NCI-H345 (cell line): ENCODE data around the gene TMEFF2.
"Not testable (repeated sequence)": the region's sequence is repeated elsewhere in the genome, so short reads cannot be mapped to it uniquely, and the experiment has no call there.

Experiments
- DNase-seq: peaks from one replicate; lab custom pipeline; 2025; lab: John Stamatoyannopoulos, UW

TMEFF2 gene

GRCh38 chr2:192183296-192183695 is 11.4 kb downstream of the TMEFF2 start:
- no peak for DNase-seq

- no peak for DNase-seq
These were observed 27.8 kb downstream of the TMEFF2 start for GRCh38 chr2:192166946-192167345.

GRCh38 chr2:192165842-192166241 is 28.9 kb downstream of the TMEFF2 start:
- no peak for DNase-seq

GRCh38 chr2:192162392-192163042 is 32.2 kb downstream of the TMEFF2 start:
- peak; percentile 66 for DNase-seq

GRCh38 chr2:192161656-192162290 is 33.0 kb downstream of the TMEFF2 start:
- DNase-seq, result no peak

GRCh38 chr2:192159736-192160135 is 35.0 kb downstream of the TMEFF2 start:
- DNase-seq, result no peak

- DNase-seq, result no peak
These were observed 35.5 kb downstream of the TMEFF2 start for GRCh38 chr2:192159208-192159607.

GRCh38 chr2:192157776-192158175 is 37.0 kb downstream of the TMEFF2 start:
- no peak for DNase-seq

GRCh38 chr2:192155511-192156118 is 39.1 kb downstream of the TMEFF2 start:
- peak; percentile 28 for DNase-seq

- no peak for DNase-seq
These were observed 41.2 kb downstream of the TMEFF2 start for GRCh38 chr2:192153561-192153960.

GRCh38 chr2:192151853-192152252 is 42.9 kb downstream of the TMEFF2 start:
- peak; percentile 94 for DNase-seq

GRCh38 chr2:192150166-192150565 is 44.6 kb downstream of the TMEFF2 start:
- no peak for DNase-seq

GRCh38 chr2:192148620-192149321 is 46.0 kb downstream of the TMEFF2 start:
- no peak for DNase-seq

- DNase-seq, result no peak
These were observed 46.5 kb downstream of the TMEFF2 start for GRCh38 chr2:192148241-192148619.

GRCh38 chr2:192146069-192147015 is 48.4 kb downstream of the TMEFF2 start:
- no peak for DNase-seq

- no peak for DNase-seq
These were observed 49.2 kb downstream of the TMEFF2 start for GRCh38 chr2:192145496-192145895.

- DNase-seq, result no peak
These were observed 54.4 kb downstream of the TMEFF2 start for GRCh38 chr2:192140236-192140839.

GRCh38 chr2:192139813-192140212 is 54.9 kb downstream of the TMEFF2 start:
- DNase-seq, result no peak

GRCh38 chr2:192137451-192137850 is 57.3 kb downstream of the TMEFF2 start:
- DNase-seq, result no peak

- DNase-seq, result not testable (repeated sequence)
These were observed 62.1 kb downstream of the TMEFF2 start for GRCh38 chr2:192132604-192133003.

GRCh38 chr2:192130312-192130711 is 64.4 kb downstream of the TMEFF2 start:
- DNase-seq, result not testable (repeated sequence)
